ENCODE results near the gene ARID3B. TPM values are rescaled to one million over a fixed set of nuclear protein-coding genes. Genes with fewer than 3 reads are reported as not detected.

ARID3B gene
- polyA plus RNA-seq, 2 of the 4 experiments (the other 2 are of a cell fraction) = 2.3 TPM

DNA sequence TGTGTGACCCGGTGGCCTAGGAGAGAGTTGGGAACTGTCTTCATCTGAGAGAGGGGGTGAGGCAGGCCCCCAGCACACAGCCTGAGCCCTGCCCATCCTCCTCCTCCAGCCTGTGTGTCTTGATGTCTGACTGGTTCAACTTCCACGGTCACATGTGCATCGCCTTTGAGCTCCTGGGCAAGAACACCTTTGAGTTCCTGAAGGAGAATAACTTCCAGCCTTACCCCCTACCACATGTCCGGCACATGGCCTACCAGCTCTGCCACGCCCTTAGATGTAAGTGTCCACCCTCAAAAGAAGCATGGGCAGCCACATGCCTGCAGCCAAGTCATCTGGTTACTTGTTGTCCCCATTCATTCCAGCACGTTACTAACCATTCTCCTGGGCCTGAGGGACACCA, 84.7 kb downstream of the ARID3B start:
- peaks cover 2% of the 10 kb centered on the region; the same call in 1 of the 3 replicates for H3K4me1 ChIP-seq
- H3K4me3 ChIP-seq = no peak overlapping the region
- no peak for TF ChIP-seq GATA3 (IDR thresholded peaks at IDR 0.05; ENCODE audit: borderline replicate concordance)
- TF ChIP-seq POLR2AphosphoS2 (conservative IDR thresholded peaks at IDR 0.05; ENCODE audit: low read length) = no peak
- no peak for TF ChIP-seq ZC3H11A (IDR thresholded peaks at IDR 0.05)
- TF ChIP-seq, protein P1, sequence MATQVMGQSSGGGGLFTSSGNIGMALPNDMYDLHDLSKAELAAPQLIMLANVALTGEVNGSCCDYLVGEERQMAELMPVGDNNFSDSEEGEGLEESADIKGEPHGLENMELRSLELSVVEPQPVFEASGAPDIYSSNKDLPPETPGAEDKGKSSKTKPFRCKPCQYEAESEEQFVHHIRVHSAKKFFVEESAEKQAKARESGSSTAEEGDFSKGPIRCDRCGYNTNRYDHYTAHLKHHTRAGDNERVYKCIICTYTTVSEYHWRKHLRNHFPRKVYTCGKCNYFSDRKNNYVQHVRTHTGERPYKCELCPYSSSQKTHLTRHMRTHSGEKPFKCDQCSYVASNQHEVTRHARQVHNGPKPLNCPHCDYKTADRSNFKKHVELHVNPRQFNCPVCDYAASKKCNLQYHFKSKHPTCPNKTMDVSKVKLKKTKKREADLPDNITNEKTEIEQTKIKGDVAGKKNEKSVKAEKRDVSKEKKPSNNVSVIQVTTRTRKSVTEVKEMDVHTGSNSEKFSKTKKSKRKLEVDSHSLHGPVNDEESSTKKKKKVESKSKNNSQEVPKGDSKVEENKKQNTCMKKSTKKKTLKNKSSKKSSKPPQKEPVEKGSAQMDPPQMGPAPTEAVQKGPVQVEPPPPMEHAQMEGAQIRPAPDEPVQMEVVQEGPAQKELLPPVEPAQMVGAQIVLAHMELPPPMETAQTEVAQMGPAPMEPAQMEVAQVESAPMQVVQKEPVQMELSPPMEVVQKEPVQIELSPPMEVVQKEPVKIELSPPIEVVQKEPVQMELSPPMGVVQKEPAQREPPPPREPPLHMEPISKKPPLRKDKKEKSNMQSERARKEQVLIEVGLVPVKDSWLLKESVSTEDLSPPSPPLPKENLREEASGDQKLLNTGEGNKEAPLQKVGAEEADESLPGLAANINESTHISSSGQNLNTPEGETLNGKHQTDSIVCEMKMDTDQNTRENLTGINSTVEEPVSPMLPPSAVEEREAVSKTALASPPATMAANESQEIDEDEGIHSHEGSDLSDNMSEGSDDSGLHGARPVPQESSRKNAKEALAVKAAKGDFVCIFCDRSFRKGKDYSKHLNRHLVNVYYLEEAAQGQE (IDR thresholded peaks at IDR 0.05) = no peak
- no peak for TF ChIP-seq HOXB5 (CRISPR knock-in tag; IDR thresholded peaks at IDR 0.05)
- TF ChIP-seq KDM1A (IDR thresholded peaks at IDR 0.05; ENCODE audit: low read depth) = no peak
- 97% methylated on average over 5 of the region's 6 CpGs for WGBS (ENCODE audit: missing lambda C conversion rate)
- ATAC-seq = no peak
- H3K27ac ChIP-seq = no peak overlapping the region
- CTCF ChIA-PET = interaction anchor here (1.3 to 23.2 kb wide), 6 partner anchors 7 to 250 kb away, joined by 3 to 701 read pairs (median 4); partner anchors contain the start of gene CLK3
- no peak overlapping the region for H3K4me2 ChIP-seq
- DNase-seq (ENCODE audit: low read depth in 1 of 2, low spot score in 1 of 2) = no peak
- FAIRE-seq = no peak
- POLR2A ChIA-PET = no interaction called here
- no peaks in the 10 kb centered on the region for H3K9me3 ChIP-seq

DNA sequence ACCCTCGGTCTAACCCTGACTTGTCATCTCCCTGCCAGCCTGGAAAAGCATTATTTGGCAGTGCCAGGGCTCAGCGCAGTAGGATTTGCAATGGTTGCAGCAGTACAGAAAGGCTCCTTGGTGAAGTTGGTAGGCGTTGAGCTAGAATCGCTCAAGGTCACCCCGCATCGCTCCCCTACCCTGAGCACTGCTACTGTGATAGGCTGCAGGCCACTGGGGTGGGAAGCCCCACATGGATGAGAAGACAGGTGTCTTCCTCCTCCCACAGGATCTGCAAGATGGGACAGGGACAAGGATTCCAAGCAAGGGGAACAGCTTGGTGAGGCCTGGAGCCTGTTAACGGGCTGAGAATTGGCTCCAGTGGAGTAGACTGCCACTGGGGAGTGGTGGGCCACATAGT, 85.3 kb downstream of the ARID3B start:
- POLR2A ChIA-PET = no interaction called here
- CTCF ChIA-PET = interaction anchor here (0.6 to 23.2 kb wide), 6 partner anchors 6 to 250 kb away, joined by 3 to 701 read pairs (median 112); partner anchors contain the start of gene CLK3
- 100% methylated on average over 1 of the region's 7 CpGs for WGBS (ENCODE audit: missing lambda C conversion rate)
- no peak for DNase-seq (ENCODE audit: low read depth in 1 of 2, low spot score in 1 of 2)
- no peaks in the 10 kb centered on the region for H3K4me1 ChIP-seq
- no peak for FAIRE-seq
- H3K9me3 ChIP-seq = no peaks in the 10 kb centered on the region
- no peak for ATAC-seq
- no peak overlapping the region for H3K27ac ChIP-seq
- no peak for TF ChIP-seq JUN (IDR thresholded peaks at IDR 0.05)
- TF ChIP-seq MAFK (IDR thresholded peaks at IDR 0.05; ENCODE audit: partially characterized antibody) = no peak
- TF ChIP-seq, protein P2, sequence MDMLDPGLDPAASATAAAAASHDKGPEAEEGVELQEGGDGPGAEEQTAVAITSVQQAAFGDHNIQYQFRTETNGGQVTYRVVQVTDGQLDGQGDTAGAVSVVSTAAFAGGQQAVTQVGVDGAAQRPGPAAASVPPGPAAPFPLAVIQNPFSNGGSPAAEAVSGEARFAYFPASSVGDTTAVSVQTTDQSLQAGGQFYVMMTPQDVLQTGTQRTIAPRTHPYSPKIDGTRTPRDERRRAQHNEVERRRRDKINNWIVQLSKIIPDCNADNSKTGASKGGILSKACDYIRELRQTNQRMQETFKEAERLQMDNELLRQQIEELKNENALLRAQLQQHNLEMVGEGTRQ (IDR thresholded peaks at IDR 0.05) = no peak
- TF ChIP-seq RAD21 (conservative IDR thresholded peaks at IDR 0.05 in 1 of 2, IDR thresholded peaks at IDR 0.05 in 1 of 2) = no peak
- no peak for TF ChIP-seq EP300 (IDR thresholded peaks at IDR 0.05)
- TF ChIP-seq ZC3H11A (IDR thresholded peaks at IDR 0.05) = no peak
- no peak for TF ChIP-seq GATA3 (IDR thresholded peaks at IDR 0.05; ENCODE audit: borderline replicate concordance)
- TF ChIP-seq, protein P3, sequence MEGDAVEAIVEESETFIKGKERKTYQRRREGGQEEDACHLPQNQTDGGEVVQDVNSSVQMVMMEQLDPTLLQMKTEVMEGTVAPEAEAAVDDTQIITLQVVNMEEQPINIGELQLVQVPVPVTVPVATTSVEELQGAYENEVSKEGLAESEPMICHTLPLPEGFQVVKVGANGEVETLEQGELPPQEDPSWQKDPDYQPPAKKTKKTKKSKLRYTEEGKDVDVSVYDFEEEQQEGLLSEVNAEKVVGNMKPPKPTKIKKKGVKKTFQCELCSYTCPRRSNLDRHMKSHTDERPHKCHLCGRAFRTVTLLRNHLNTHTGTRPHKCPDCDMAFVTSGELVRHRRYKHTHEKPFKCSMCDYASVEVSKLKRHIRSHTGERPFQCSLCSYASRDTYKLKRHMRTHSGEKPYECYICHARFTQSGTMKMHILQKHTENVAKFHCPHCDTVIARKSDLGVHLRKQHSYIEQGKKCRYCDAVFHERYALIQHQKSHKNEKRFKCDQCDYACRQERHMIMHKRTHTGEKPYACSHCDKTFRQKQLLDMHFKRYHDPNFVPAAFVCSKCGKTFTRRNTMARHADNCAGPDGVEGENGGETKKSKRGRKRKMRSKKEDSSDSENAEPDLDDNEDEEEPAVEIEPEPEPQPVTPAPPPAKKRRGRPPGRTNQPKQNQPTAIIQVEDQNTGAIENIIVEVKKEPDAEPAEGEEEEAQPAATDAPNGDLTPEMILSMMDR (IDR thresholded peaks at IDR 0.05) = no peak
- TF ChIP-seq NR3C1 (IDR thresholded peaks at IDR 0.05) = no peak
- TF ChIP-seq CBX8 (IDR thresholded peaks at IDR 0.05) = no peak
- no peak for TF ChIP-seq TFCP2L1 (CRISPR knock-in tag; IDR thresholded peaks at IDR 0.05)
- TF ChIP-seq EHMT2 (IDR thresholded peaks at IDR 0.05; ENCODE audit: low read depth) = no peak
- H3K4me2 ChIP-seq = no peak overlapping the region
- no peak overlapping the region for H3K4me3 ChIP-seq

All from A549 (cell line).